GM12878 (cell line): ENCODE results near the gene MAP3K5. TPM values are rescaled to one million over a fixed set of nuclear protein-coding genes. Genes with fewer than 3 reads are reported as not detected.

Experiments
- ATAC-seq: fragments of 200-7000 bp; cut with Tn5 transposase; 3 replicates; pipeline ENCODE4 v1.9.1; 2020; ENCODE audit warnings: mild to moderate bottlenecking, moderate library complexity
- BruUV-seq: library from RNA; stranded (reverse); fragments of 400-500 nt; replicated peaks from 2 replicates; lab custom pipeline; 2021; lab: Mats Ljungman, UMichigan
- CTCF ChIA-PET: fragments of 300-600 bp; sonication (Branson Sonifier 250); formaldehyde crosslinking; extraction: SDS; loops from one replicate; lab custom pipeline; 2021; ENCODE audit warnings: inconsistent platforms; lab: Yijun Ruan, JAX
- POLR2A ChIA-PET: fragments of 350-600 bp; formaldehyde crosslinking; extraction: SDS; loops from one replicate; lab custom pipeline; 2021; ENCODE audit warnings: inconsistent platforms; lab: Charles Lee
- RAD21 ChIA-PET: fragments of 300-600 bp; sonication (Branson Sonifier 250); formaldehyde crosslinking; loops from one replicate; lab custom pipeline; 2023; ENCODE audit warnings: antibody characterized with exemption; ENCODE audit not compliant: unreplicated experiment; lab: Charles Lee
- SMC1A ChIA-PET: fragments of 300-600 bp; sonication (Branson Sonifier 250); formaldehyde crosslinking; loops from one replicate; lab custom pipeline; 2023; ENCODE audit not compliant: unreplicated experiment, uncharacterized antibody; lab: Charles Lee
- DNase-seq: peaks from one replicate; pipeline ENCODE4 v3.0.0-alpha.2; 2011; ENCODE audit warnings: low read depth, low spot score
- FAIRE-seq: peaks from 3 replicates; lab custom pipeline; 2011; peaks lifted over from hg19 to GRCh38; lab: Jason Lieb, UNC
- H2AFZ ChIP-seq: 2 replicates; pipeline ENCODE4 v1.6.0; 2011; ENCODE audit warnings: low read depth, low read length, control low read depth; ENCODE audit not compliant: control insufficient read depth
- H3K27ac ChIP-seq: 2 replicates; pipeline ENCODE4 v1.5.1; 2011; ENCODE audit warnings: control low read depth; ENCODE audit not compliant: control insufficient read depth, insufficient read depth
- H3K27me3 ChIP-seq, 2 experiments: replicated peaks in 1 of 2; 2 replicates each; pipeline versions ENCODE4 v1.6.0 to v1.6.1; 2011; ENCODE audit warnings: low read length in 1 of 2; ENCODE audit not compliant: control insufficient read depth in 2 of 2, insufficient read depth in 2 of 2
- H3K36me3 ChIP-seq, 2 experiments: 2 replicates each; pipeline ENCODE4 v1.5.1; 2011; ENCODE audit warnings: low read length in 1 of 2; ENCODE audit not compliant: control insufficient read depth in 2 of 2, insufficient read depth in 2 of 2
- H3K4me1 ChIP-seq: 2 replicates; pipeline ENCODE4 v1.6.1; 2011; ENCODE audit warnings: mild to moderate bottlenecking, low read length, moderate library complexity, mixed read lengths; ENCODE audit not compliant: control insufficient read depth, insufficient read depth
- H3K4me2 ChIP-seq: 2 replicates; pipeline ENCODE4 v1.6.0; 2011; ENCODE audit warnings: control low read depth; ENCODE audit not compliant: control insufficient read depth, insufficient read depth
- H3K4me3 ChIP-seq: fragments of 200-600 bp; sonication (generic); 2 replicates; pipeline ENCODE4 v1.5.1; 2016
- H3K79me2 ChIP-seq: 2 replicates; pipeline ENCODE4 v1.6.0; 2011; ENCODE audit warnings: low read length; ENCODE audit not compliant: control insufficient read depth, insufficient read depth
- H3K9ac ChIP-seq: 2 replicates; pipeline ENCODE4 v1.8.0; 2011; ENCODE audit warnings: low read length, control low read depth, mixed read lengths; ENCODE audit not compliant: control insufficient read depth, insufficient read depth
- H3K9me3 ChIP-seq: replicated peaks from 3 replicates; pipeline ENCODE4 v1.5.1; 2011; ENCODE audit warnings: mild to moderate bottlenecking, low read length; ENCODE audit not compliant: control insufficient read depth, insufficient read depth
- H4K20me1 ChIP-seq: 2 replicates; pipeline ENCODE4 v1.6.0; 2011; ENCODE audit not compliant: control insufficient read depth, insufficient read depth
- ASH2L ChIP-seq: fragments of 300-600, 200-600 bp; sonication (generic); IDR thresholded peaks from 2 replicates; pipeline ENCODE4 v1.6.1; 2017; ENCODE audit warnings: low read depth, mild to moderate bottlenecking, borderline replicate concordance
- BHLHE40 ChIP-seq, 2 experiments: fragments of 450-650 bp in 1 of 2; IDR thresholded peaks; 2 replicates each; pipeline ENCODE4 v1.6.1; 2011 to 2017; ENCODE audit warnings: low read depth in 2 of 2, borderline replicate concordance in 1 of 2, improper control_type of control experiment in 1 of 2, low read length in 1 of 2, mild to moderate bottlenecking in 1 of 2
- CBFB ChIP-seq: IDR thresholded peaks from 2 replicates; pipeline ENCODE4 v1.6.1; 2016; ENCODE audit warnings: antibody characterized with exemption, low read depth
- CBX5 ChIP-seq: sonication (generic); IDR thresholded peaks from 2 replicates; pipeline ENCODE4 v1.6.1; 2016; ENCODE audit warnings: low read depth, moderate library complexity, mild to moderate bottlenecking, inconsistent platforms
- CHD2 ChIP-seq: IDR thresholded peaks from 2 replicates; pipeline ENCODE4 v1.6.1; 2011; ENCODE audit warnings: low read depth, low read length, improper control_type of control experiment, borderline replicate concordance
- EGR1 ChIP-seq, 2 experiments: IDR thresholded peaks; 1 replicate in 1 of 2; 2 replicates in 1 of 2; pipeline ENCODE4 v1.6.1; 2011 to 2012; ENCODE audit warnings: low read depth in 2 of 2, low read length in 2 of 2, borderline replicate concordance in 1 of 2, mild to moderate bottlenecking in 1 of 2, moderate library complexity in 1 of 2
- ETV6 ChIP-seq, 2 experiments: fragments of 450-650 bp in 1 of 2; IDR thresholded peaks in 1 of 2; conservative IDR thresholded peaks in 1 of 2; 2 replicates each; pipeline ENCODE4 v1.6.1; 2014; ENCODE audit warnings: antibody characterized with exemption in 1 of 2, borderline replicate concordance in 1 of 2, low read depth in 1 of 2, mild to moderate bottlenecking in 1 of 2, moderate library complexity in 1 of 2
- HDGF ChIP-seq: fragments of 450-650 bp; IDR thresholded peaks from 2 replicates; pipeline ENCODE4 v1.6.1; 2016; ENCODE audit warnings: antibody characterized with exemption
- KDM1A ChIP-seq: fragments of 200-600 bp; sonication (generic); IDR thresholded peaks from 2 replicates; pipeline ENCODE4 v1.6.1; 2016; ENCODE audit warnings: borderline replicate concordance
- KLF5 ChIP-seq: fragments of 450-650 bp; IDR thresholded peaks from 2 replicates; pipeline ENCODE4 v1.6.1; 2014; ENCODE audit warnings: mild to moderate bottlenecking; ENCODE audit not compliant: partially characterized antibody
- MLLT1 ChIP-seq: fragments of 450-650 bp; IDR thresholded peaks from 2 replicates; pipeline ENCODE4 v1.6.1; 2016; ENCODE audit warnings: mild to moderate bottlenecking
- MTA3 ChIP-seq: IDR thresholded peaks from 2 replicates; pipeline ENCODE4 v1.6.1; 2012; ENCODE audit warnings: low read length, inconsistent platforms, borderline replicate concordance
- NFIC ChIP-seq: IDR thresholded peaks from 2 replicates; pipeline ENCODE4 v1.6.1; 2012; ENCODE audit warnings: low read depth, mild to moderate bottlenecking, inconsistent platforms, low read length, moderate library complexity
- NFYB ChIP-seq: IDR thresholded peaks from 2 replicates; pipeline ENCODE4 v1.6.1; 2011; ENCODE audit warnings: low read depth, mild to moderate bottlenecking, low read length, improper control_type of control experiment, moderate library complexity; ENCODE audit not compliant: insufficient read depth
- NR2C1 ChIP-seq: fragments of 450-650 bp; IDR thresholded peaks from 2 replicates; pipeline ENCODE4 v1.6.1; 2017; ENCODE audit warnings: antibody characterized with exemption, mild to moderate bottlenecking, moderate library complexity
- RAD51 ChIP-seq: fragments of 450-650 bp; IDR thresholded peaks from 2 replicates; pipeline ENCODE4 v1.6.1; 2016; ENCODE audit warnings: moderate library complexity, mild to moderate bottlenecking, inconsistent platforms
- SMAD1 ChIP-seq: fragments of 450-650 bp; IDR thresholded peaks from 2 replicates; pipeline ENCODE4 v1.6.1; 2018; ENCODE audit warnings: mild to moderate bottlenecking, low read depth; ENCODE audit not compliant: partially characterized antibody
- SPI1 ChIP-seq: IDR thresholded peaks from 2 replicates; pipeline ENCODE4 v1.6.1; 2011; ENCODE audit warnings: low read depth, mild to moderate bottlenecking, low read length, moderate library complexity, borderline replicate concordance; ENCODE audit not compliant: insufficient read depth
- SREBF1 ChIP-seq: IDR thresholded peaks from 2 replicates; pipeline ENCODE4 v1.6.1; 2012; ENCODE audit warnings: mild to moderate bottlenecking, low read length
- SREBF2 ChIP-seq: IDR thresholded peaks from 2 replicates; pipeline ENCODE4 v1.6.1; 2012; ENCODE audit warnings: mild to moderate bottlenecking, low read length
- SUPT20H ChIP-seq: IDR thresholded peaks from 2 replicates; pipeline ENCODE4 v1.6.1; 2011; ENCODE audit warnings: low read depth, mild to moderate bottlenecking, low read length, moderate library complexity, borderline replicate concordance; ENCODE audit not compliant: control insufficient read depth
- TBL1XR1 ChIP-seq: IDR thresholded peaks from 2 replicates; pipeline ENCODE4 v1.6.1; 2012; ENCODE audit warnings: low read depth, low read length, improper control_type of control experiment
- ZNF24 ChIP-seq: fragments of 450-650 bp; IDR thresholded peaks from 2 replicates; pipeline ENCODE4 v1.6.1; 2017; ENCODE audit warnings: antibody characterized with exemption, mild to moderate bottlenecking
- WGBS: methylation state at CpG from one replicate; pipeline ENCODE4 v1.1.6; 2016; ENCODE audit warnings: low lambda C conversion rate; ENCODE audit not compliant: insufficient replicate concordance, insufficient coverage; ENCODE audit errors: missing lambda C conversion rate; 5-methylcytosine and 5-hydroxymethylcytosine counted together
- in situ Hi-C: fragments of 300-500 bp; cut with MboI; formaldehyde crosslinking; loops from 9 replicates; pipeline ENCODE4 v1.14.3; 2018; ENCODE audit warnings: mixed read lengths
- intact Hi-C: fragments of 100-400 bp; cut with micrococcal nuclease; formaldehyde crosslinking; loops from one replicate; pipeline ENCODE4 v1.14.2; 2022; ENCODE audit not compliant: unreplicated experiment
- polyA plus RNA-seq, 11 experiments: library from polyadenylated mRNA; depleted of rRNA in 4 of 11; unstranded in 6 of 11; stranded (reverse) in 5 of 11; fragments of >200 nt; fragmentation: Nextera tagmentation in 4 of 11; fragmentation: Illumina TruSeq in 1 of 11; extraction: Ambion mirVana in 4 of 11; extraction: Trizol in 1 of 11; gene quantifications; 1 replicate in 1 of 11; 2 replicates in 10 of 11; pipeline versions ENCODE4 v1.2.1 to v1.2.3, GENCODE V29; 2011 to 2016; ENCODE audit warnings: inconsistent platforms in 2 of 11, missing spikeins in 2 of 11, low read depth in 1 of 11
- total RNA-seq, 4 experiments: library from RNA; depleted of rRNA in 3 of 4; stranded (reverse); fragments of >200 nt in 3 of 4; fragmentation: Illumina TruSeq in 1 of 4; extraction: Trizol in 1 of 4; gene quantifications; 2 replicates each; pipeline versions ENCODE4 v1.2.1 to v1.2.3, GENCODE V29; 2013 to 2021

Gene MAP3K5
- total and polyA plus RNA-seq, 10 of the 15 experiments (the other 5 are each of a cell fraction or from before 2014, with no cell fraction given), result 5.4 to 34.3 (median 26.4) TPM

DNA sequence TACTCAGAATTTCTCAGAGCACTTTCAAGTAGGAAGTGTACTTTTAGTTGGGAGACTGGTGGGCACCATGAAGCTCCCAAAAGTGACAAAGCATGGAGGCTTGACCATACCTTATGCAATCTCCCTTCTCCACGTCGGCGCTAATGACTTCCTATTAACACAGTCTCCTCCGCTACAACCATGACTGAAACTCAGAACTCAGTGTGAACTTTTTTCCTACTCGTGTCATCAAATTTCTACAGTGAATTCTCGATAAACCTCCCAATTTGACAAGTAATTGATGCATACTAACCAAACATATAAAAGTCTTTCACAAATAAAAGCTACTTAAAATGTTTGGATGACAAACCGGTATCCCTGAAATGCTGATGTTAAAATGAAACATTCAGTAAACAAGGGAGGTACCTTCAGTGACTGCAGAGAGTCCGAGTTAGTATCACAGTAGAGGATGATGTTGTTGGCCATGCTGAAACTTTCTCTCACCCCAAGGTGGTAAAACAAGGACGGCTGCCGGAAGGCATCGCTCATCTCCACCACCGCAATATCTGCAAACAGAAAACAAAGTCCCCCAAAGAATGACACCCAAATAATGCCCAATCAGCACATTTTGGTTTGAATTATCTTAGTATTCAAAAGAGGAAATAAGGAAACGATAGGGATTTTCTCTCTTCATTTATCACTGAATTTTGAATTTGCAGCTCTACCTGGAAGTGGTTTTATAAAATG, 72.1 kb downstream of the MAP3K5 start:
- Histone ChIP-seq H3K27ac (peak overlapping the region; percentile 97), H3K4me3 (peak overlapping the region; percentile 43), H2AFZ (no peak overlapping the region), H3K9me3 (no peaks in the 10 kb centered on the region; the same call in 1 of the 3 replicates), H3K4me2 (peak overlapping the region; percentile 84), H3K4me1 (peaks cover 44% of the 10 kb centered on the region), H3K27me3 (no peaks in the 10 kb centered on the region), H3K36me3 (peaks cover 0 to 7% of the 10 kb centered on the region in 2 experiments; a peak in 2 of 4 replicates), H3K79me2 (peaks cover 82% of the 10 kb centered on the region), H4K20me1 (no peaks in the 10 kb centered on the region), H3K9ac (peak overlapping the region; percentile 76)
- intact Hi-C loops (loop anchor here (1.0 kb wide), 3 partner anchors 44 to 71 kb away; no protein-coding TSS in a partner anchor), in situ Hi-C loops (no loop called here)
- peak; percentile 87 for ATAC-seq
- CTCF ChIA-PET, result interaction anchor here (1.0 to 7.9 kb wide), 11 partner anchors 9 to 79 kb away, joined by 3 to 136 read pairs (median 8); partner anchors contain the start of gene MAP3K5
- DNase-seq, result peak; percentile 78
- POLR2A ChIA-PET, result interaction anchor here (1.0 to 10.5 kb wide), 10 partner anchors 8 to 76 kb away, joined by 3 to 265 read pairs (median 11); partner anchors contain the start of gene MAP3K5
- RAD21 ChIA-PET, result interaction anchor here (0.6 to 14.4 kb wide), 18 partner anchors 9 to 374 kb away, joined by 3 to 405 read pairs (median 8); partner anchors contain the start of genes MAP3K5 and PEX7
- BruUV-seq, result TSS peak; percentile 26
- SMC1A ChIA-PET, result interaction anchor here (0.9 to 20.2 kb wide), 9 partner anchors 8 to 126 kb away, joined by 4 to 446 read pairs (median 93); partner anchors contain the start of gene MAP3K5
- under 1% methylated on average over 13 of the region's 13 CpGs for WGBS
- FAIRE-seq, result peak; percentile 81
- no peak for TF ChIP-seq KDM1A
- peak in 1 of 2 experiments; percentile 62; a peak in 1 of 4 replicates for TF ChIP-seq ETV6 (conservative IDR thresholded peaks at IDR 0.05 in 1 of 2, IDR thresholded peaks at IDR 0.05 in 1 of 2; ENCODE audit: borderline replicate concordance in 1 of 2, low read depth in 1 of 2)
- TF ChIP-seq EGR1 (IDR thresholded peaks at IDR 0.05; ENCODE audit: borderline replicate concordance in 1 of 2, low read depth in 2 of 2, low read length in 2 of 2), result no peak
- no peak for TF ChIP-seq ASH2L
- TF ChIP-seq BHLHE40 (IDR thresholded peaks at IDR 0.05; ENCODE audit: borderline replicate concordance in 1 of 2, low read depth in 2 of 2, low read length in 1 of 2), result peak; percentile 15 to 34; a peak in 1 of 4 replicates
- no peak; the same call in 1 of the 2 replicates for TF ChIP-seq MLLT1
- TF ChIP-seq TBL1XR1, result peak; percentile 45; the same call in 1 of the 2 replicates
- peak; percentile 73 for TF ChIP-seq NFYB
- TF ChIP-seq NR2C1, result no peak
- TF ChIP-seq CBFB, result peak; percentile 39; the same call in 1 of the 2 replicates
- peak; percentile 59; the same call in 1 of the 2 replicates for TF ChIP-seq CBX5
- TF ChIP-seq CHD2, result no peak; the same call in 1 of the 2 replicates
- peak; percentile 41 for TF ChIP-seq KLF5
- TF ChIP-seq HDGF, result no peak
- TF ChIP-seq SREBF2, result no peak
- peak; percentile 40 for TF ChIP-seq SPI1
- no peak for TF ChIP-seq SMAD1
- TF ChIP-seq SUPT20H, result no peak
- TF ChIP-seq NFIC, result peak; percentile 62
- TF ChIP-seq SREBF1, result no peak
- no peak; the same call in 1 of the 2 replicates for TF ChIP-seq ZNF24
- no peak; the same call in 1 of the 2 replicates for TF ChIP-seq MTA3
- peak; percentile 10; the same call in 1 of the 2 replicates for TF ChIP-seq RAD51
